ENCODE results near the gene PHOX2B.

Gene PHOX2B

GRCh38 chr4:41748571-41749475 is at the start of gene PHOX2B:
TSS of gene PHOX2B (minus strand) at chr4:41748725. CDS start at chr4:41748610, 115 bp downstream.
- DNase-seq: no peak

DNA sequence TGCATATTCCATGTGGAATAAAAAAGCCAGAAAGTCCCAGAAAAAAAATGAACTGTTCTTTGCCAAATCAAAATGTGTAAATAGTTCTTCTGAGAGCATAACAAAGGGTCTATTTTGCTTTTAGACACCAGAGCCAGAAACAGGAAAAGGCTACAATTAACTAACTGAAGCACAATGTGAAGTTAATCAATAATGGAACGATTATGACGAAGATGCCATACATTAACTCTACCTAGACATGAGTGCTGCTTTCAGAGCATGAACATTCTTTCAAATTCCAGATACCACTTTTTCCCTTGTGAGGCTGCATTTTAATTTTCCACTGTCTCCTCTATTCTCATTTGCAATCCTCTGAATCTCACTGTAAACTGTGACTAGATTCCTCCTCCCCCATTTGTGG is 48.7 kb upstream of the PHOX2B start:
- DNase-seq: no peak

- no peak for DNase-seq
Observed at GRCh38 chr4:41796545-41797210, 48.2 kb upstream of the PHOX2B start.

- DNase-seq: no peak
Observed at GRCh38 chr4:41795796-41796385, 47.4 kb upstream of the PHOX2B start.

DNA sequence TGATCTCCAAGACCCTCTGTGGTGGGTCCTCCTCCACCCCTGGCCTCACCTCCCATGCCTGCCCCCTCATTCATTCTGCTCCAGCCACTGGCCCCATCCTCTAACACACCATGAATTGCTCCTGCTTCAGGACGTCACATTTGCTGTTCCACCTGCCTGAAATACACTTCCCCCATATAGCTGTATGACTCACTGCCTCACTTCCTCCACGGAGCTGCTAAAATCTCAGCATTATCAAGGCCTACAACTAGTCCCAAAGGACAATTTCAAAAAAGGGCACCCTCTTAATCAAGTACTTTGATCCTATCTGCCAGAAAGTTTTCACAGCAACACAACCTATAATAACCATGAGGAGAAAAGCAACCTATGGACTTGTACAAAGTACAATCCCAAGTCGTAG is 43.6 kb upstream of the PHOX2B start:
- no peak for DNase-seq

DNA sequence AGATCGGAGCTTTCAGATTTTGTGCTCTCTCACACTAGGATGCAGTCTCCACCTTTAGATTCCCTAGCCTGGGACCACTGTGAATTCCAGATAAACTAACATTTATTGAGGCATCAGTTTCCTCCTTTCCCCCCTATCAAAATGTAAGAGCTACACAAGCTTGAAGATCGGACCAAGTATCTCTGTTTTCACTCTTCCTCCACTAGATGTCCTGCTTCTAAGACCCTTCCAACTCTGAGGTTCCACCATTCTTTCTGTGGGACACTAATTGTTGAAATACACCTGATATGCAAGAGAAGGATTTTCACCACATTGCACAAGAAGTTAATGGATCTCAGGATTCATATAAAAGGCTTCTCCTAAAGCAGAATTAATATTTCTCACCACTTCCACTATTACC is 43.0 kb upstream of the PHOX2B start:
- DNase-seq: no peak

DNA sequence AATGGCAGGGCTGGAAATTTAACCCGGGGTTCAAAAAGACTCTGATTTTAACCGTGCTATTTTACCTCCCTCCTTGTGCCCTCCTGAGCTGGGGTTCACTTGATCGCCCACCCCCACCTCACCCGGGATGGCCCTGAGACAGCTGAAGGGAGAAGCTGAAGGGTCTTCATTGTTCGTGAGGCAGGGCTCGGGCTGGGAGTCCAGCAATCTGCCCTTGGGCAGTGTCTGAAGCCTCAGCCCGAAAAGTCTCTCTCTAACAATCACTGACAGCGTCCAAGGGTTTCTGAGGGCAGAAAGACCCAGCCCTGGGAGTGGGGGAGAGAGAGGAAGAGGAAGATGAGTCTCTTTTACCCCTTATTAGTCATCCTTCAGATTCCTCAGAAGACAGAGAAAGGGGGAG is 39.4 kb upstream of the PHOX2B start:
- no peak for DNase-seq

DNA sequence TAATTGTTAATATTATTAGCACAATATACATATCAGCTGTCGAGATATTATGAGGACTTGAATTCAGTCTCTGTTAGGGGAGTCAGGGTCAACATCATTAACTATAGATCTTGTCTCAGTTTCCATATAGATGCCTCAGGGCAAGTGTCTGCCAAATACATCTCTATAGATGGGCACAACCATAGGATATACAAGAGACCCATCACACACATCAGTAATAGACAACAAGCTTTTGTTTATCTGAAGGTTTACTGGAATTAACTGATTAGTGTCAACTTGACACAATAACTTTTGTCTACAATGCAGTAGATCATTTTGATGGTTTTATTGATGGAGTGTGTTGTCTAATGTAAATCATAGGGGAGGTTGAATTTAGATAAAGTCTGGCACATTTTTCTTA is 37.1 kb upstream of the PHOX2B start:
- DNase-seq: no peak

- DNase-seq: no peak
Observed at GRCh38 chr4:41784191-41784979, 35.9 kb upstream of the PHOX2B start.

- DNase-seq: no peak
Observed at GRCh38 chr4:41776466-41776865, 27.9 kb upstream of the PHOX2B start.

DNA sequence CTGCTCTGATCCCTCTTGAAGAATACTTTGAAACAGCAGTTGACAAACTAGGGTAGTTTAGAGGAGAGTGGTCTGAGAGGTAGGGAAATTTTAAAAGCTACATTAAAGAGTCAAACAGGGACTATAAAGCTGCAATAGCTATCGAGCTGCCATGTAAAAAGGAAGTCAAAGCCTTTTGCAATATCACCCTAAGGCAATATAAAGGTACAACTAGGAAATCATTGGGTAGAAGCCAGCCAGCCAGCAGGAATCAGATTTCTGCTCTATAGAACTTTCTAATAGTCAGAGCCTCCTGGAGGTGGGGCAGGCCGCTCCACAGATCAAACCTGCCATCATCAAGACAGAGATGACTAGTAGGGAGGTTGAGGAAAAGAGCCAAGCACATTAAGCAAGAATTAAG is 15.2 kb upstream of the PHOX2B start:
- DNase-seq: no peak

- no peak for DNase-seq
Observed at GRCh38 chr4:41758884-41759283, 10.4 kb upstream of the PHOX2B start.

DNA sequence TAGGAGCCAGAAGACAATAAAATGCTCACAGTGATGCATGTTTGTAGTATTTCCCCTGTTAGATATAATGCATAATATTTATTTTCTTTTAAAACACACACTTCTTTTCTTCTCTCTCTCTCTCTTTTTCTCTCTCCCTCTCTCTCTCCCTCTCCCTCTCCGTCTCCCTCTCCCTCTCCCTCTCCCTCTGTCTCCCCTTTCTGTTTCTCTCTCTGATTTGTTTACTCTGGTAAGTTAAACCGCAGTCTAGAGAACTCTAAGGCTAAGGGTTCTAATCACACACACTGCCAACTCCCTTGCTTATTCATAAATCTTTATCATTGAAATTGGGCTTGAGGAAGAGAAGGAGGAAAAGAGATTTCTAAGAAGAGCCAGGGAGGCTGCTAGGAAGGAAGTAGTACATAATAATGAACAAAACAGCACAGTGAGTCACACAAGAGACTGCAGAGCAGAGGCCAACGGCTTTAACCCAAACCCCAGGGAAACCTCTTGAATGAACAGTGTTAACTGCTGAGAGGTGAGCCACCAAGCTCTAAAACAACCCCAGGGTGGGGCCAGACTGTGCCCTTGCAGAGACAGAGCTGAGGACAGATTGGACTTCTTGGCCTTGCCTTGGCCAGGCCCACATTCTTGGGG is 9.1 kb upstream of the PHOX2B start:
- DNase-seq: no peak

- no peak for DNase-seq
Observed at GRCh38 chr4:41753942-41754341, 5.4 kb upstream of the PHOX2B start.

DNA sequence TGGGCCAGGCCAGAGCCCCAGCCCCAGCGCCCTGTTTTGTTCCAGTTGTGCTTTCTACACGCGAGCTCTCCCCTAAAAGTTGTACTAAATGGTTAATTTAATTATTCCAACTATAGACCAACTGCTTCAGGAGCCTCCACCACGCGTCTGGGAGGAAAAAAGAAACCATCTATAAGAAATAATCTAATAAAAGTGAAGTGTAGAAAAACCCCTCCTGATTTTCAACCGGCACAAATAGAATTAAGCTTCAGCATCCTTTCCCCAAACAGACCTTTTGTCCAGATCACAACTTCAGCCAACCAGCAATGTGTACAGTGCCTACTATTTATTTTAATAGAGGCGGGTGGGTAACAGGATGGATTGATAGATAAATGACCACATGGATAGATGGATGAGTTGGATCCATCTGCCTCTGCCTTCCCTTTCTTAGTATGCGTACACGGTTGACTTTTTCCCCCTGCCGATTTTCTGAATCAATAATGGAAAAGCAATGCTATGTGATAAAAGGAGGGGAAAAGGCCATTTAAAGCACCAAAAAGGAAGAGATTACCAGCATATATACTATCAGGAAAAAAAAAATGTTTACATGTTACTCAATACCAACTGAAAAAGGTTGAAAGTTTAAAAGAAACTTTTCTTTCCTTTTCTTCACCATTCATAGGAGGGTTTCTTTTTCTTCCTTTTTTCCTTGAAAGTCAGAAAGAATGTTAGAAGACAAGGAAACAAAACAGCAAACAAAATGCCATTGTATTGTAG is 3.7 kb upstream of the PHOX2B start:
- DNase-seq: no peak

GRCh38 chr4:41751449-41752061 is 3.0 kb upstream of the PHOX2B start:
- DNase-seq: no peak

GRCh38 chr4:41750626-41751448 is 2.3 kb upstream of the PHOX2B start:
- no peak for DNase-seq

GRCh38 chr4:41750121-41750625 is 1.6 kb upstream of the PHOX2B start:
- no peak for DNase-seq

GRCh38 chr4:41749631-41750039 is 1.1 kb upstream of the PHOX2B start:
- DNase-seq: no peak

- no peak for DNase-seq
Observed at GRCh38 chr4:41748074-41748570, 403 bp downstream of the PHOX2B start.

Data from CD4-positive, alpha-beta T cell treated with Interferon gamma for 1 hour (primary cell).